Endothelial cell (in vitro differentiated cells): ENCODE results near the gene SH3RF2. TPM values are rescaled to one million over a fixed set of nuclear protein-coding genes. Genes with fewer than 3 reads are reported as not detected.

ENCODE experiments used
- DNase-seq: peaks from one replicate; pipeline ENCODE4 v3.0.0; 2021; ENCODE audit warnings: low spot score
- H3K27ac Mint-ChIP-seq: one replicate; pipeline ENCODE4 v1.8.0; 2021; ENCODE audit warnings: mixed read lengths, inconsistent platforms; ENCODE audit not compliant: unreplicated experiment
- H3K27me3 Mint-ChIP-seq: one replicate; pipeline ENCODE4 v1.8.0; 2021; ENCODE audit warnings: mild to moderate bottlenecking, moderate library complexity, mixed read lengths, inconsistent platforms; ENCODE audit not compliant: unreplicated experiment
- H3K36me3 Mint-ChIP-seq: one replicate; pipeline ENCODE4 v1.8.0; 2021; ENCODE audit warnings: mild to moderate bottlenecking, low read depth, mixed read lengths, inconsistent platforms; ENCODE audit not compliant: unreplicated experiment
- H3K4me1 Mint-ChIP-seq: one replicate; pipeline ENCODE4 v1.8.0; 2021; ENCODE audit warnings: mild to moderate bottlenecking, mixed read lengths, inconsistent platforms; ENCODE audit not compliant: unreplicated experiment
- H3K4me3 Mint-ChIP-seq: one replicate; pipeline ENCODE4 v1.8.0; 2021; ENCODE audit warnings: mild to moderate bottlenecking, mixed read lengths, inconsistent platforms; ENCODE audit not compliant: unreplicated experiment
- H3K9me3 Mint-ChIP-seq: one replicate; pipeline ENCODE4 v1.8.0; 2021; ENCODE audit warnings: mixed read lengths, inconsistent platforms; ENCODE audit not compliant: unreplicated experiment
- CTCF ChIP-seq: fragments of 200-600 bp; sonication (generic); IDR thresholded peaks from one replicate; pipeline ENCODE4 v1.5.0; 2021; ENCODE audit warnings: antibody characterized with exemption; ENCODE audit not compliant: unreplicated experiment
- total RNA-seq: library from RNA; stranded (reverse); fragmentation: NEBNext Ultra II Directional; extraction: Animal tissue kit (Norgen Biotek cat#: 25700); gene quantifications from one replicate; pipeline ENCODE4 v1.2.1, GENCODE V29; 2021; ENCODE audit not compliant: unreplicated experiment

Gene SH3RF2
- total RNA-seq, 1 donor from 2014 or later, result 0.23 TPM

DNA sequence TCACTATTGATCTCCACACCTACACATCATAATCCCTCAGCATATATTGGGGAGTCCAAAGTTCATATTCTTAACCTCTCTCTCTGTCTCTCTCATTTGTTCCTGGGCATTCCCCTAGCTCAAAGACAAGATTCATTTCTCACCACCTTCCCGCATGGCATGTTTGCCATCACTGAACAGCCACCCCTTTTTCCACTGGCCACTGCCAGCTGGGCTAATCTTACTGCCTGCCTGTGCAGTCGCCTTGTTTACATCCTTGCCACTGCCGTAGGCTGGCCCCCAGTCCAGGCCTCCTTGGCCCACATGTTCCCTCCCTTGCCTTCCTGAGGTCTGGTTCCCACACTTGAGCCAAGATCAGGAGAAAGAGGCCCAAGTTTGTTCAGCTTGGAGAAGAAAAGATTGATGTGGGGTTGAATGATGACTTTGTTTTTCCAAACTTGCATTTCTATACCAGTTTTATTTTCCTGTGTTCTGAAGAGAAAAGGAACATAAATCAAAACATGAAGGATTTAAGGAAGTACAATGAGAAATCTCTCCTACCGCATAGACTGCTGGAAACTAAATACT is 88.8 kb downstream of the SH3RF2 start:
- no peaks in the 10 kb centered on the region for H3K36me3 Mint-ChIP-seq
- no peaks in the 10 kb centered on the region for H3K4me1 Mint-ChIP-seq
- H3K9me3 Mint-ChIP-seq, result no peaks in the 10 kb centered on the region
- H3K27ac Mint-ChIP-seq, result no peak overlapping the region
- no peak for DNase-seq
- no peaks in the 10 kb centered on the region for H3K27me3 Mint-ChIP-seq
- no peak for TF ChIP-seq CTCF
- H3K4me3 Mint-ChIP-seq, result no peak overlapping the region

DNA sequence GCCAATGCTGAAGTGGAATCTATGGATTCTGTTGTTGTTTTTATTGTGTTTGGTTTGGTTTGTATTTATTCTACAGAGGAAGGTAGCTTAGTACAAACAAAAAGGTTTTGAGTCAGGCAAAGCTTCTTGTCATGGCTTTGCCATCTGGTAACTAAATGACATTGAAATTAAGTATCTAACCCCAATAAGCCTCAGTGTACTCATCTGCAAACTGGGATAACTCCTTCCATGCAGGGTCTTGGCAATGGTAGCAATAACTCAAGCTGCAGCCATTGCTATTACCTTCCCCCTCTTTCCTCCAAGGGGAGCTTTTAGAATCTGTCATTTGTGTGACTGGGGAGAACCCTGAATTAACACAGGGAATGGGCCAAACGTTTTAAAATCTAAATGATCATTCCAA is 89.3 kb downstream of the SH3RF2 start:
- no peaks in the 10 kb centered on the region for H3K27me3 Mint-ChIP-seq
- no peaks in the 10 kb centered on the region for H3K4me1 Mint-ChIP-seq
- H3K9me3 Mint-ChIP-seq, result no peaks in the 10 kb centered on the region
- TF ChIP-seq CTCF, result no peak
- H3K27ac Mint-ChIP-seq, result no peak overlapping the region
- H3K36me3 Mint-ChIP-seq, result no peaks in the 10 kb centered on the region
- no peak overlapping the region for H3K4me3 Mint-ChIP-seq
- DNase-seq, result no peak

GRCh38 chr5:146026307-146027010 is 90.1 kb downstream of the SH3RF2 start:
- Mint-ChIP-seq H3K4me1 (no peaks in the 10 kb centered on the region), H3K9me3 (no peaks in the 10 kb centered on the region), H3K36me3 (no peaks in the 10 kb centered on the region), H3K4me3 (no peak overlapping the region), H3K27ac (no peak overlapping the region), H3K27me3 (no peaks in the 10 kb centered on the region)
- no peak for DNase-seq
- TF ChIP-seq CTCF, result no peak

DNA sequence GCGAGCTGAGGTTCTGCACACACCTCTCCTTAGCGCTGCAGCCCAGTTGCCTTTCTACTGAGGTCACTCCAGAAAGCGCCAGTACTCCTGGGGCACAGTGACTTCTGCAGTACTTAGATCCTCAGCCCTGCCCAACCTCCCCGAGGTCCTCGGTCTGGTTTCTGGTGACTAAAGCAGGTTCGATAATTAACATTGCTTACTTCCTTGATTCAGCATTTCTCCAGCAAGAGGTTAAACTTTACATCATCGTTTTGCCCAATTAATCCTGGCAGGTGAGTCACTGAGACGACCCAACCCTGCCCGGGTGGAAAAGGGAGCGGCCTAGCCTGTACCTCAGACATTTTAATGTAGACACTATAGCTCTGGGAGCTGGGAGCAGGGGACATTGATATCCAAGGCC is 91.4 kb downstream of the SH3RF2 start:
- DNase-seq, result no peak
- TF ChIP-seq CTCF, result no peak
- H3K9me3 Mint-ChIP-seq, result no peaks in the 10 kb centered on the region
- peaks cover 1% of the 10 kb centered on the region for H3K27me3 Mint-ChIP-seq
- no peaks in the 10 kb centered on the region for H3K4me1 Mint-ChIP-seq
- H3K27ac Mint-ChIP-seq, result no peak overlapping the region
- no peak overlapping the region for H3K4me3 Mint-ChIP-seq
- H3K36me3 Mint-ChIP-seq, result no peaks in the 10 kb centered on the region

GRCh38 chr5:146032911-146033310 is 96.5 kb downstream of the SH3RF2 start:
- Mint-ChIP-seq H3K4me3 (no peak overlapping the region), H3K4me1 (no peaks in the 10 kb centered on the region), H3K36me3 (no peaks in the 10 kb centered on the region), H3K27ac (no peak overlapping the region), H3K9me3 (no peaks in the 10 kb centered on the region), H3K27me3 (peaks cover 1% of the 10 kb centered on the region)
- no peak for DNase-seq
- TF ChIP-seq CTCF, result no peak
